GM19324 (cell line): Measurements from ENCODE around the gene GOLGA6L25.
"Not testable (repeated sequence)": the region's sequence is repeated elsewhere in the genome, so short reads cannot be mapped to it uniquely, and the experiment has no call there.

Experiments used
- ATAC-seq: cut with Tn5 transposase; IDR thresholded peaks from one replicate; pipeline ENCODE4 v1.9.1; 2021; ENCODE audit warnings: mild to moderate bottlenecking, moderate library complexity; ENCODE audit not compliant: unreplicated experiment, low FRiP score

The GOLGA6L25 gene

DNA sequence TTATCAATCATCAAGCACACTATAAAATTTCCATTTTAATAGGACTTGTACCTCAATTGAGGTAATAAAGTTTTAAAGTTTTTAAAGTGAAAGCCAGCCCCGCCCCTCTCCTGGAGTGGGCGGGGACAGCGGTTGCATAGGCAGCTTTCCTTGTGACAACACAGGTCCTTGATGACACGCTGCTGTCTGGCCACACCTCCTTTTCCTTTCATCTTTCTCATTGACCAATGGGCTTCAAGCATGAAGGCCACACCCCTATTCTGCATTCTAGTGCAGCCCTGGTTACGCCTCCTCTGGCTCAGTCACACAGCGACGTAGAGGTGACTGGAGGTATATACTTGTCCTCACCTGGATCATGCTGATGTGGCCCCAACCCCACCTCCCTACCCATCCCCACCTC is at the start of gene GOLGA6L25:
Gene GOLGA6L25, plus strand, starts transcription at position 301 of the 400 bp plus-strand sequence. Its CDS starts 61 bp downstream, at position 362.
- not testable (repeated sequence) for ATAC-seq

- not testable (repeated sequence) for ATAC-seq
Observed at GRCh38 chr15:28508217-28508889, 45.0 kb upstream of the GOLGA6L25 start.

DNA sequence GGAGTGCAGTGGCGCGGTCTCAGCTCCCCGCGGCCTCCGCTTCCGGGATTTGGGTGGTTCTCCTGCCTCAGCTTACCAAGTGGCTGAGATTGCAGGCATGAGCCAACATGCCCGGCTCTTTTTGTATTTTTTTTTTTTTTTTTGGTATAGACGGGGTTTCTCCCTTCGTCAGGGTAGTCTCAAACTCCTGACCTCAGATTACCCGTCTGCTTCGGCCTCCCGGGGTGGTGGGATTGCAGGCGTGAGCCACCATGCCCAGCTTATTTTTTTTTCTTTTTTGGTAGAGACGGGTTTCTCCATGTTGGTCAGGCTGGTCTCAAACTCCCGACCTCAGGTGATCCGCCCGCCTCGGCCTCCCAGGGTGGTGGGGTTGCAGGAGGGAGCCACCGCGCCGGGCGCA is 39.2 kb upstream of the GOLGA6L25 start:
- not testable (repeated sequence) for ATAC-seq

- ATAC-seq: not testable (repeated sequence)
Observed at GRCh38 chr15:28515208-28515607, 38.2 kb upstream of the GOLGA6L25 start.

GRCh38 chr15:28532954-28533353 is 20.4 kb upstream of the GOLGA6L25 start, which contains the start of gene GOLGA8G:
GOLGA8G (minus strand) TSS chr15:28532971; CDS start chr15:28532909, 62 bp downstream.
- ATAC-seq: not testable (repeated sequence)

DNA sequence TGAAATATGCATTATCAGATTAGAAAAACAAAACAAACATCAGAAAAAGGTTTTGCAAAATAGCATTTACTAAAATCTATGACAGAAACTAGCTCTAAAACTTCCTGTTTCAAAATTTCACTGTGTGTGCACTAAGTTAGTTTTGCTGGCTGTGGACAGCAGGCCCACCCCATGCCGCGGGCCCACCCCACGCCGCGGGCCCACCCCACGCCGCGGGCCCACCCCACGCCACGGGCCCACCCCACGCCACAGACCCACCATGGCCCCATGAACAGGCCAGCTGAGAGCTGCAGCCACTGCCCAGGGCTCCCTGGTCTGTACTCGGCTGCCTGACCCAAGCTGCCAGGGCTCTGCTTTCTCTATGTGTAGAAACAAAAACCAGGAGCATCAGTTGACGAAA is 20.0 kb downstream of the GOLGA6L25 start:
- ATAC-seq: not testable (repeated sequence)

DNA sequence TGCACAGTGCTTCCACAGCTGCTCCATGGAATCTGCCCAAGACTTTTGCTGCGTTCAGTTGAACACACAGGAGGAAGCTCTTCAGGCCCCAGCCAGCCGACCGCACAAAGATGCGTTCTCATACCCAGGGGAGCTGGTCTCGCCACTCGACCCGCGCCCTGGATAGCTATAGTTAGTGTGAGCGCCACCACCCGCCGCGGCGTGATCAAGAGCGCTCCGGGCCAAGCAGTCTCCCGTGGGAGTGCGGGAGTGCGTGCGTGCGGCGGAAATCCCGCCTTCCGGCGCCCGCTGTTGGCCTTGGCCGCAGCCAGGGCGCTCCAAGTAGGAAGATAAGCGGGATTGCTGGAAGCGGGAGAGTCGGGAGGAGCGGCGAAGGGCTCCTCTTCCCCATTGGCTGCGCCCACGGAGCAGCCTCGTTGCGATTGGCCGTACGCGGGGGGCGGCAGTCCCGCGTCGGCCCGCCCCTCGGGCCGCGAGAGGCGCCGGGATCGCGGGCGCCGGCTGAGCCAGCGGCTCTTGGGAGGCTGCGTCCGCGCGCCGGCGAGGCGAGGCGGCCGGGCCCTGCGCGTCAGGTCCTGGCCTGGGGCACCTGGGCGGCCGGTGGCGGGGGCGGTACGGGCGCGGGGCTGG is 35.7 kb downstream of the GOLGA6L25 start:
- ATAC-seq: not testable (repeated sequence)

- ATAC-seq: not testable (repeated sequence)
Observed at GRCh38 chr15:28589769-28590168, 36.4 kb downstream of the GOLGA6L25 start.

GRCh38 chr15:28592395-28592794 is 39.0 kb downstream of the GOLGA6L25 start:
- not testable (repeated sequence) for ATAC-seq

GRCh38 chr15:28593424-28594129 is 40.2 kb downstream of the GOLGA6L25 start:
- ATAC-seq: not testable (repeated sequence)

GRCh38 chr15:28597471-28597870 is 44.1 kb downstream of the GOLGA6L25 start:
- ATAC-seq: not testable (repeated sequence)

GRCh38 chr15:28598209-28598608 is 44.8 kb downstream of the GOLGA6L25 start:
- ATAC-seq: not testable (repeated sequence)

- not testable (repeated sequence) for ATAC-seq
Observed at GRCh38 chr15:28602152-28602551, 48.8 kb downstream of the GOLGA6L25 start.
